Prostate gland (tissue), 2 donors: ENCODE data around the gene FHL2.

Experiments used
- CTCF ChIP-seq, 4 experiments: fragments of 200-600 bp in 2 of 4; fragments of 450-650 bp in 2 of 4; sonication (generic) in 2 of 4; IDR thresholded peaks; 1 replicate in 3 of 4; 2 replicates in 1 of 4; pipeline ENCODE4 v1.5.1; 2016 to 2019; ENCODE audit warnings: antibody characterized with exemption in 4 of 4, mild to moderate bottlenecking in 2 of 4, moderate library complexity in 2 of 4
- POLR2A ChIP-seq: fragments of 450-650 bp; IDR thresholded peaks from one replicate; pipeline ENCODE4 v1.6.1; 2016; ENCODE audit warnings: antibody characterized with exemption, mild to moderate bottlenecking
- POLR2AphosphoS5 ChIP-seq: sonication (generic); formaldehyde crosslinking; IDR thresholded peaks from one replicate; pipeline ENCODE4 v1.6.1; 2017; ENCODE audit warnings: antibody characterized with exemption

- TF ChIP-seq CTCF (IDR thresholded peaks at IDR 0.05) (no peak), POLR2A (no peak), POLR2AphosphoS5 (no peak)
Measured at GRCh38 chr2:105397953-105398335, 907 bp downstream of the FHL2 start.
